NOMO-1 treated with DMSO at 0.1 percent for 48 hours (cell line): Measurements from ENCODE around the gene ZNF569.
"Not testable (repeated sequence)": the region's sequence is repeated elsewhere in the genome, so short reads cannot be mapped to it uniquely, and the experiment has no call there.

Experiments
- DNase-seq: peaks from one replicate; lab custom pipeline; 2025; ENCODE audit not compliant: unreplicated experiment; lab: John Stamatoyannopoulos, UW

The ZNF569 gene

GRCh38 chr19:37466798-37467607 lies at the start of gene ZNF569:
ZNF569 (minus strand) TSS chr19:37467444; CDS start chr19:37444921, 22,523 bp downstream.
- peak; percentile 91 for DNase-seq

GRCh38 chr19:37513397-37513796 lies 46.2 kb upstream of the ZNF569 start:
- no peak for DNase-seq

- no peak for DNase-seq
Measured at GRCh38 chr19:37511821-37512220, 44.6 kb upstream of the ZNF569 start.

GRCh38 chr19:37511186-37511585 lies 43.9 kb upstream of the ZNF569 start:
- no peak for DNase-seq

- no peak for DNase-seq
Measured at GRCh38 chr19:37507167-37507464, 39.9 kb upstream of the ZNF569 start.

GRCh38 chr19:37506387-37507166 lies 39.3 kb upstream of the ZNF569 start, which contains the start of gene ZNF793:
ZNF793 (plus strand) TSS chr19:37506939; CDS start chr19:37523440, 16,501 bp downstream.
- no peak for DNase-seq

GRCh38 chr19:37505958-37506386 lies 38.7 kb upstream of the ZNF569 start:
- no peak for DNase-seq

GRCh38 chr19:37492213-37492612 lies 25.0 kb upstream of the ZNF569 start:
- no peak for DNase-seq

- DNase-seq: no peak
Measured at GRCh38 chr19:37484406-37485168, 17.3 kb upstream of the ZNF569 start.

GRCh38 chr19:37472165-37472564 lies 4.9 kb upstream of the ZNF569 start:
- no peak for DNase-seq

GRCh38 chr19:37470216-37470615 lies 3.0 kb upstream of the ZNF569 start:
- no peak for DNase-seq

- peak; percentile 84 for DNase-seq
Measured at GRCh38 chr19:37468961-37469777, 1.9 kb upstream of the ZNF569 start, which contains the start of gene ZNF570. ZNF570 (plus strand) TSS chr19:37469356; CDS start chr19:37470355, 999 bp downstream.

- DNase-seq: no peak
Measured at GRCh38 chr19:37467608-37468090, 405 bp upstream of the ZNF569 start.

- DNase-seq: no peak
Measured at GRCh38 chr19:37466277-37466797, 907 bp downstream of the ZNF569 start.

- DNase-seq: no peak
Measured at GRCh38 chr19:37452500-37453245, 14.6 kb downstream of the ZNF569 start.

- DNase-seq: no peak
Measured at GRCh38 chr19:37413313-37414084, 53.7 kb downstream of the ZNF569 start.

GRCh38 chr19:37412700-37413099 lies 54.5 kb downstream of the ZNF569 start:
- no peak for DNase-seq

GRCh38 chr19:37406140-37406846 lies 61.0 kb downstream of the ZNF569 start:
- not testable (repeated sequence) for DNase-seq
